ENCODE measurements around the gene DNAJB7.
"Not testable (repeated sequence)": the region's sequence is repeated elsewhere in the genome, so short reads cannot be mapped to it uniquely, and the experiment has no call there.

DNA sequence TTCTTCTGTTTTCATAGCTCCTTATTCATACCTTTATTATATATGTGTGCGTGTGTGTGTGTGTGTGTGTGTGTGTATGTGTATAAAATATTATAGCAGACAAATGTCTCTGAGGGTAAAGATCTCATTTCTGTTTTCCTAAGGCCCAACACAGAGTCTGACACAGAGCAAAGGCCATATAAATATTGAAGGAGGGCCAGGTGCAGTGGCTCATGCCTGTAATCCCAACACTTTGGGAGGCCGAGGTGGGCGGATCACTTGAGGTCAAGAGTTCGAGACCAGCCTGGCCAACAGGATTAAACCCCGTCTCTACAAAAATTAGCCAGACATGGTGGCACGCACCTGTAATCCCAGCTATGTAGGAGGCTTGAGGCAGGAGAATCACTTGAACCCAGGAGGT, 6.5 kb upstream of the DNAJB7 start:
- not testable (repeated sequence) for TF ChIP-seq EZH2 (IDR thresholded peaks at IDR 0.05; ENCODE audit: low read length, missing control alignments)
- TF ChIP-seq, protein P1, sequence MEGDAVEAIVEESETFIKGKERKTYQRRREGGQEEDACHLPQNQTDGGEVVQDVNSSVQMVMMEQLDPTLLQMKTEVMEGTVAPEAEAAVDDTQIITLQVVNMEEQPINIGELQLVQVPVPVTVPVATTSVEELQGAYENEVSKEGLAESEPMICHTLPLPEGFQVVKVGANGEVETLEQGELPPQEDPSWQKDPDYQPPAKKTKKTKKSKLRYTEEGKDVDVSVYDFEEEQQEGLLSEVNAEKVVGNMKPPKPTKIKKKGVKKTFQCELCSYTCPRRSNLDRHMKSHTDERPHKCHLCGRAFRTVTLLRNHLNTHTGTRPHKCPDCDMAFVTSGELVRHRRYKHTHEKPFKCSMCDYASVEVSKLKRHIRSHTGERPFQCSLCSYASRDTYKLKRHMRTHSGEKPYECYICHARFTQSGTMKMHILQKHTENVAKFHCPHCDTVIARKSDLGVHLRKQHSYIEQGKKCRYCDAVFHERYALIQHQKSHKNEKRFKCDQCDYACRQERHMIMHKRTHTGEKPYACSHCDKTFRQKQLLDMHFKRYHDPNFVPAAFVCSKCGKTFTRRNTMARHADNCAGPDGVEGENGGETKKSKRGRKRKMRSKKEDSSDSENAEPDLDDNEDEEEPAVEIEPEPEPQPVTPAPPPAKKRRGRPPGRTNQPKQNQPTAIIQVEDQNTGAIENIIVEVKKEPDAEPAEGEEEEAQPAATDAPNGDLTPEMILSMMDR (conservative IDR thresholded peaks at IDR 0.05 in 1 of 2, IDR thresholded peaks at IDR 0.05 in 1 of 2; ENCODE audit: low read depth in 1 of 2, low read length in 2 of 2): not testable (repeated sequence)

All from fibroblast of lung (primary cell).